ENCODE results near the gene CCL8. TPM values are rescaled to one million over a fixed set of nuclear protein-coding genes. Genes with fewer than 3 reads are reported as not detected.

Gene CCL8
- 10 to 100 TPM in 1 of 10 donors, 1 to 10 TPM in 4, under 1 TPM in 4, not detected in 1; 0.39 to 17.5 (median 1.1) TPM for total RNA-seq
- polyA plus RNA-seq, result under 1 TPM in 1 of 2 donors, not detected in 1; 0.38 TPM
- long read RNA-seq, donor 1, partial matches to known transcripts, result 0 of 1 reads
- long read RNA-seq, donor 1, other reads (novel, unspliced or antisense), result 0 of 1 reads
- long read RNA-seq, donor 2, partial matches to known transcripts, result 0 of 1 reads
- long read RNA-seq, donor 2, other reads (novel, unspliced or antisense), result 1 of 1 reads
- long read RNA-seq, donor 3, result 0 reads

DNA sequence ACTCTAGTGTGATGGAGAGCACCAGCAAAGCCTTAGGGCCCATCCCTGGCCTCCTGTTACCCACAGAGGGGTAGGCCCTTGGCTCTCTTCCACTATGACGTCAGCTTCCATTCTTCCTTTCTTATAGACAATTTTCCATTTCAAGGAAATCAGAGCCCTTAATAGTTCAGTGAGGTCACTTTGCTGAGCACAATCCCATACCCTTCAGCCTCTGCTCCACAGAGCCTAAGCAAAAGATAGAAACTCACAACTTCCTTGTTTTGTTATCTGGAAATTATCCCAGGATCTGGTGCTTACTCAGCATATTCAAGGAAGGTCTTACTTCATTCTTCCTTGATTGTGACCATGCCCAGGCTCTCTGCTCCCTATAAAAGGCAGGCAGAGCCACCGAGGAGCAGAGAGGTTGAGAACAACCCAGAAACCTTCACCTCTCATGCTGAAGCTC is at the start of gene CCL8:
CCL8 (plus strand) TSS at position 397 of the 445 bp plus-strand sequence. CDS start 67 bp downstream, outside the sequence.
- H3K27ac ChIP-seq, result peak within 1 kb of the TSS in 7 of 10 donors; percentile 21 to 83 (median 42)

DNA sequence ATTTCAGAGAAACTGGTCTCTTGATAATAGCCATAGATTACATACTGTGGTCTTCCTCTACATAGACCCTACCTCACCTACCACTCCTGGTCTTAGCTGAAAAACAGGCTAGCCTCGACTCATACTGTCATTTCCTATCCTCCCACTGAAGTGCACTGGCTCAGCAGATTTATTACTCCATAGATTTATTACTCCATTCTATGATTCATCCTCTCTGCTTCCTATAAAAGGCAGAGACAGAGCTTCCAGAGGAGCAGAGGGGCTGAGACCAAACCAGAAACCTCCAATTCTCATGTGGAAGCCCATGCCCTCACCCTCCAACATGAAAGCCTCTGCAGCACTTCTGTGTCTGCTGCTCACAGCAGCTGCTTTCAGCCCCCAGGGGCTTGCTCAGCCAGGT is 49.3 kb upstream of the CCL8 start, which contains the start of gene CCL7:
CCL7 (plus strand) TSS at position 253 of the 400 bp plus-strand sequence; CDS start at position 323, 70 bp downstream.
- TF ChIP-seq, protein P1, sequence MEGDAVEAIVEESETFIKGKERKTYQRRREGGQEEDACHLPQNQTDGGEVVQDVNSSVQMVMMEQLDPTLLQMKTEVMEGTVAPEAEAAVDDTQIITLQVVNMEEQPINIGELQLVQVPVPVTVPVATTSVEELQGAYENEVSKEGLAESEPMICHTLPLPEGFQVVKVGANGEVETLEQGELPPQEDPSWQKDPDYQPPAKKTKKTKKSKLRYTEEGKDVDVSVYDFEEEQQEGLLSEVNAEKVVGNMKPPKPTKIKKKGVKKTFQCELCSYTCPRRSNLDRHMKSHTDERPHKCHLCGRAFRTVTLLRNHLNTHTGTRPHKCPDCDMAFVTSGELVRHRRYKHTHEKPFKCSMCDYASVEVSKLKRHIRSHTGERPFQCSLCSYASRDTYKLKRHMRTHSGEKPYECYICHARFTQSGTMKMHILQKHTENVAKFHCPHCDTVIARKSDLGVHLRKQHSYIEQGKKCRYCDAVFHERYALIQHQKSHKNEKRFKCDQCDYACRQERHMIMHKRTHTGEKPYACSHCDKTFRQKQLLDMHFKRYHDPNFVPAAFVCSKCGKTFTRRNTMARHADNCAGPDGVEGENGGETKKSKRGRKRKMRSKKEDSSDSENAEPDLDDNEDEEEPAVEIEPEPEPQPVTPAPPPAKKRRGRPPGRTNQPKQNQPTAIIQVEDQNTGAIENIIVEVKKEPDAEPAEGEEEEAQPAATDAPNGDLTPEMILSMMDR (IDR thresholded peaks at IDR 0.05), result no peak
- Histone ChIP-seq H3K9me3 (no peaks in the 10 kb centered on the region), H3K27ac (peak within 1 kb of the TSS in 1 of 10 donors; percentile 17), H3K4me1 (peaks cover 0 to 18% (median 0%) of the 10 kb centered on the region in 9 donors), H3K27me3 (peaks cover 0 to 7% (median 0%) of the 10 kb centered on the region in 7 donors), H3K4me3 (no peak within 1 kb of the TSS), H3K36me3 (no peaks in the 10 kb centered on the region)
- intact Hi-C loops (cut with DNase I), result no loop called here
- 47 to 63% methylated on average over 1 of the region's 1 CpG for WGBS, 2 donors
- DNase-seq (no peak), ATAC-seq (peak in 1 of 8 donors; percentile 53)

More for the DNA sequence above, at the start of gene CCL8:
- 41 to 64% methylated on average over 2 of the region's 2 CpGs for WGBS, 2 donors
- Histone ChIP-seq H3K4me1 (peaks cover under 1 to 44% (median 8%) of the 10 kb centered on the region in 9 donors), H3K36me3 (no peaks in the 10 kb centered on the region), H3K4me3 (peak within 1 kb of the TSS in 2 of 10 donors; percentile 0 to 32), H3K9me3 (peaks cover 0 to 11% (median 3%) of the 10 kb centered on the region in 11 donors), H3K27me3 (no peaks in the 10 kb centered on the region)
- intact Hi-C loops (cut with DNase I), result no loop called here
- DNase-seq, result peak in 1 of 2 donors; percentile 42
- peak in 7 of 8 donors; percentile 30 to 87 (median 63) for ATAC-seq
- TF ChIP-seq, protein P1 (IDR thresholded peaks at IDR 0.05), result no peak

DNA sequence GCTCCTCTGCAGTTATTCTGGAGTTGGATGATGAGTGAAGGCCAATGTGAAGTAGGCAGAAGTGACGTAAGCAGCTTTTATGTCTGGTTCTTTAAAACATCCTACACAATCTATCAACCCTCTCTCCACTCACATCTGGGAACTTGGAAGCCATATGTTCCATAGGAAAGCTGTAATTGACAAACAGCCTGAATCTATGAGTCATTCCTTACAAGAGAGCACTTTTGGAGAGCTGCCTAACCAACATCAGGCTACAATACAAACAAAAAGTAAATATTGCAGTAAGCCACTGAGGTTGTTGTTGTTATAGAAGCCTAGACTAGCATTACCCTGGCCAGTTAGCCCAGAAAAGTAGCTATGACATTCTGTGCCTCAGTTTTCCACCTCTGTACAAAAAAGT is 43.4 kb upstream of the CCL8 start:
- ATAC-seq (no peak), DNase-seq (no peak)
- WGBS, 2 donors, result 2 to 38% methylated on average over 1 of the region's 1 CpG
- H3K4me1 ChIP-seq, result peaks cover 0 to 9% (median 0%) of the 10 kb centered on the region in 9 donors
- H3K36me3 ChIP-seq, result no peaks in the 10 kb centered on the region
- TF ChIP-seq, protein P1 (IDR thresholded peaks at IDR 0.05), result no peak
- no peak overlapping the region for H3K27ac ChIP-seq
- intact Hi-C loops (cut with DNase I), result no loop called here
- H3K9me3 ChIP-seq, result no peaks in the 10 kb centered on the region
- H3K4me3 ChIP-seq, result no peak overlapping the region
- peaks cover 0 to 8% (median 0%) of the 10 kb centered on the region in 7 donors for H3K27me3 ChIP-seq

DNA sequence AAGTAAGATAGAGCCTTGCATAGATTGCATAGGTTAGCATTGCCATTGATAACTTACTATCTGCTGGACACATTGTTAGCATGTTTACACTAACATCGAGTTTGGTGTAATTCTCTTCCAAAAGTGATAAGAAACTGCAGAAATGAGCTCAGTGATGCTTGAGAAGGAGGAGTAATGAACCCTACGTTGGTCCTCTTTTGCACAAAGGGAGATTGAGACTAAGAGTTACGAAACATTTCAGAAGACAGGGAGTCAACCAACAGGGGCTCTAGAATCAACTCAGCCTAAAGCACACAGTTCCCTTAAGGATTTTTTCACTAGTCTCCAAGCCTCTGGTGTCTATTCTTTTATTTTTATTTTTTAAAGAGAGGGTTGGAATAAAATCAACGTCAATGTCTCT is 42.4 kb upstream of the CCL8 start:
- intact Hi-C loops (cut with DNase I), result no loop called here
- Histone ChIP-seq H3K27me3 (peaks cover 0 to 6% (median 0%) of the 10 kb centered on the region in 7 donors), H3K4me1 (peaks cover 0 to 9% (median 0%) of the 10 kb centered on the region in 9 donors), H3K27ac (no peak overlapping the region), H3K36me3 (no peaks in the 10 kb centered on the region), H3K4me3 (no peak overlapping the region), H3K9me3 (no peaks in the 10 kb centered on the region)
- no peak for DNase-seq
- no peak for ATAC-seq
- TF ChIP-seq, protein P1 (IDR thresholded peaks at IDR 0.05), result no peak
- 58 to 64% methylated on average over 4 of the region's 4 CpGs for WGBS, 2 donors
